ENCODE data around the gene ARHGAP22.
"Not testable (repeated sequence)": the region's sequence is repeated elsewhere in the genome, so short reads cannot be mapped to it uniquely, and the experiment has no call there.

Gene ARHGAP22

GRCh38 chr10:48446785-48447184 lies 158.1 kb downstream of the ARHGAP22 start:
- no peak for DNase-seq

GRCh38 chr10:48445932-48446331 lies 158.9 kb downstream of the ARHGAP22 start:
- no peak for DNase-seq

- no peak for DNase-seq
These were observed 159.7 kb downstream of the ARHGAP22 start for GRCh38 chr10:48444861-48445841.

- DNase-seq, result no peak
These were observed 160.6 kb downstream of the ARHGAP22 start for GRCh38 chr10:48444266-48444665.

GRCh38 chr10:48442809-48443177 lies 162.1 kb downstream of the ARHGAP22 start:
- DNase-seq, result no peak

- DNase-seq, result no peak
These were observed 162.6 kb downstream of the ARHGAP22 start for GRCh38 chr10:48442090-48442808.

- no peak for DNase-seq
These were observed 164.1 kb downstream of the ARHGAP22 start for GRCh38 chr10:48440771-48441170.

- no peak for DNase-seq
These were observed 165.3 kb downstream of the ARHGAP22 start for GRCh38 chr10:48439581-48440041.

- DNase-seq, result no peak
These were observed 165.8 kb downstream of the ARHGAP22 start for GRCh38 chr10:48439031-48439430.

- no peak for DNase-seq
These were observed 167.3 kb downstream of the ARHGAP22 start for GRCh38 chr10:48437546-48437945.

- DNase-seq, result no peak
These were observed 173.0 kb downstream of the ARHGAP22 start for GRCh38 chr10:48431871-48432270.

- DNase-seq, result no peak
These were observed 174.4 kb downstream of the ARHGAP22 start for GRCh38 chr10:48430402-48430993.

GRCh38 chr10:48429309-48429708 lies 175.6 kb downstream of the ARHGAP22 start:
- DNase-seq, result no peak

GRCh38 chr10:48428896-48429295 lies 176.0 kb downstream of the ARHGAP22 start:
- DNase-seq, result no peak

- DNase-seq, result no peak
These were observed 181.0 kb downstream of the ARHGAP22 start for GRCh38 chr10:48423884-48424283.

GRCh38 chr10:48421862-48422261 lies 183.0 kb downstream of the ARHGAP22 start:
- DNase-seq, result not testable (repeated sequence)

- no peak for DNase-seq
These were observed 185.2 kb downstream of the ARHGAP22 start for GRCh38 chr10:48419714-48420113.

- DNase-seq, result no peak
These were observed 186.6 kb downstream of the ARHGAP22 start for GRCh38 chr10:48418189-48418788.

- DNase-seq, result no peak
These were observed 187.5 kb downstream of the ARHGAP22 start for GRCh38 chr10:48417374-48417773.

- DNase-seq, result no peak
These were observed 188.2 kb downstream of the ARHGAP22 start for GRCh38 chr10:48416584-48417232.

GRCh38 chr10:48414778-48415177 lies 190.1 kb downstream of the ARHGAP22 start:
- no peak for DNase-seq

GRCh38 chr10:48414160-48414559 lies 190.7 kb downstream of the ARHGAP22 start:
- DNase-seq, result no peak

Measured in CD4-positive, alpha-beta T cell treated with Interleukin-17A for 4 hours (primary cell).